Thyroid gland (tissue), 4 donors: ENCODE results near the gene COX19. TPM values are rescaled to one million over a fixed set of nuclear protein-coding genes. Genes with fewer than 3 reads are reported as not detected.

ENCODE experiments used
- DNase-seq, 2 donors: peaks; one replicate each; pipeline ENCODE4 v3.0.0-alpha.2; 2019
- H3K27ac ChIP-seq, 3 donors: fragments of 200-600 bp; sonication (generic); 1 replicate in 2 of 3; 2 replicates in 1 of 3; pipeline ENCODE4 v1.5.1; 2016 to 2019; ENCODE audit warnings: mild to moderate bottlenecking in 1 of 3, moderate library complexity in 1 of 3
- H3K27me3 ChIP-seq: fragments of 200-600 bp; sonication (generic); one replicate; pipeline ENCODE4 v1.5.1; 2019
- H3K36me3 ChIP-seq, 2 donors: fragments of 200-600 bp; sonication (generic); one replicate each; pipeline ENCODE4 v1.5.1; 2016 to 2019
- H3K4me1 ChIP-seq, 2 donors: fragments of 200-600 bp; sonication (generic); one replicate each; pipeline ENCODE4 v1.5.1; 2017 to 2019
- H3K4me3 ChIP-seq, 3 donors: fragments of 200-600 bp; sonication (generic); replicated peaks in 1 of 3; 1 replicate in 2 of 3; 2 replicates in 1 of 3; pipeline ENCODE4 v1.5.1; 2016; ENCODE audit warnings: mild to moderate bottlenecking in 1 of 3
- H3K9me3 ChIP-seq: fragments of 200-600 bp; sonication (generic); one replicate; pipeline ENCODE4 v1.5.1; 2017
- CTCF ChIP-seq, 6 experiments: fragments of 200-600 bp in 3 of 6; fragments of 450-650 bp in 3 of 6; sonication (generic) in 3 of 6; IDR thresholded peaks; one replicate each; pipeline ENCODE4 v1.5.1; 2016 to 2019; ENCODE audit warnings: antibody characterized with exemption in 6 of 6, mild to moderate bottlenecking in 2 of 6, inconsistent platforms in 1 of 6, moderate library complexity in 1 of 6
- POLR2A ChIP-seq, 2 donors: fragments of 450-650 bp; IDR thresholded peaks; one replicate each; pipeline ENCODE4 v1.6.1; 2017; ENCODE audit warnings: antibody characterized with exemption in 2 of 2, mild to moderate bottlenecking in 2 of 2, moderate library complexity in 1 of 2
- WGBS, 2 donors: methylation state at CpG; one replicate each; pipeline ENCODE4 v1.1.5; 2017; 5-methylcytosine and 5-hydroxymethylcytosine counted together
- intact Hi-C: fragments of 100-400 bp; cut with DNase I; formaldehyde crosslinking; loops from one replicate; pipeline ENCODE4 v1.15.1; 2023
- total RNA-seq, 4 donors: library from RNA; depleted of rRNA; stranded (reverse); fragments of >200 nt; gene quantifications; one replicate each; pipeline ENCODE4 v1.2.3, GENCODE V29; 2016

Gene COX19
- total RNA-seq, 4 donors from 2014 or later: 8.2 to 28.2 (median 17.8) TPM

- intact Hi-C loops: no loop called here
- H3K36me3 ChIP-seq: peaks cover 0 to 6% of the 10 kb centered on the region in 2 donors
- WGBS, 2 donors: 98% methylated on average over 4 to 11 of the region's 25 CpGs
- no peaks in the 10 kb centered on the region for H3K27me3 ChIP-seq
- H3K4me3 ChIP-seq: no peak overlapping the region
- TF ChIP-seq CTCF (IDR thresholded peaks at IDR 0.05) (no peak), POLR2A (IDR thresholded peaks at IDR 0.05) (no peak)
- no peak for DNase-seq
- peaks cover 0 to 4% of the 10 kb centered on the region in 2 donors for H3K4me1 ChIP-seq
- no peaks in the 10 kb centered on the region for H3K9me3 ChIP-seq
- H3K27ac ChIP-seq: no peak overlapping the region
Measured at GRCh38 chr7:1021931-1022330, 46.6 kb upstream of the COX19 start.

- peaks cover 0 to 3% of the 10 kb centered on the region in 2 donors for H3K36me3 ChIP-seq
- DNase-seq: no peak
- TF ChIP-seq CTCF (IDR thresholded peaks at IDR 0.05): no peak
- TF ChIP-seq POLR2A (IDR thresholded peaks at IDR 0.05): no peak
- intact Hi-C loops: no loop called here
- 94 to 98% methylated on average over 4 of the region's 7 CpGs for WGBS, 2 donors
- no peaks in the 10 kb centered on the region for H3K4me1 ChIP-seq
- H3K9me3 ChIP-seq: no peaks in the 10 kb centered on the region
- H3K27me3 ChIP-seq: no peaks in the 10 kb centered on the region
- H3K27ac ChIP-seq: no peak overlapping the region
- no peak overlapping the region for H3K4me3 ChIP-seq
Measured at GRCh38 chr7:1021366-1021765, 46.0 kb upstream of the COX19 start.

GRCh38 chr7:1020849-1021251 lies 45.5 kb upstream of the COX19 start:
- no peaks in the 10 kb centered on the region for H3K4me1 ChIP-seq
- H3K4me3 ChIP-seq: no peak overlapping the region
- intact Hi-C loops: no loop called here
- no peak overlapping the region for H3K27ac ChIP-seq
- DNase-seq: no peak
- no peaks in the 10 kb centered on the region for H3K36me3 ChIP-seq
- 87 to 94% methylated on average over 5 to 7 of the region's 7 CpGs for WGBS, 2 donors
- H3K27me3 ChIP-seq: no peaks in the 10 kb centered on the region
- TF ChIP-seq POLR2A (IDR thresholded peaks at IDR 0.05): no peak
- TF ChIP-seq CTCF (IDR thresholded peaks at IDR 0.05): no peak
- no peaks in the 10 kb centered on the region for H3K9me3 ChIP-seq

GRCh38 chr7:1019789-1020610 lies 44.7 kb upstream of the COX19 start:
- intact Hi-C loops: no loop called here
- Histone ChIP-seq H3K4me3 (no peak overlapping the region), H3K4me1 (no peaks in the 10 kb centered on the region), H3K27ac (no peak overlapping the region), H3K9me3 (no peaks in the 10 kb centered on the region), H3K36me3 (no peaks in the 10 kb centered on the region), H3K27me3 (no peaks in the 10 kb centered on the region)
- TF ChIP-seq CTCF (IDR thresholded peaks at IDR 0.05) (no peak), POLR2A (IDR thresholded peaks at IDR 0.05) (no peak)
- 95 to 98% methylated on average over 30 to 35 of the region's 42 CpGs for WGBS, 2 donors
- no peak for DNase-seq

- WGBS, 2 donors: 92 to 94% methylated on average over 4 to 14 of the region's 14 CpGs
- intact Hi-C loops: no loop called here
- Histone ChIP-seq H3K27me3 (no peaks in the 10 kb centered on the region), H3K36me3 (no peaks in the 10 kb centered on the region), H3K27ac (no peak overlapping the region), H3K4me3 (no peak overlapping the region), H3K4me1 (no peaks in the 10 kb centered on the region), H3K9me3 (no peaks in the 10 kb centered on the region)
- no peak for DNase-seq
- no peak for TF ChIP-seq CTCF (IDR thresholded peaks at IDR 0.05)
- no peak for TF ChIP-seq POLR2A (IDR thresholded peaks at IDR 0.05)
Measured at GRCh38 chr7:1019255-1019785, 44.0 kb upstream of the COX19 start.
